ENCODE measurements around the gene SUFU.
A peak's percentile ranks its signal among the peaks of the same experiment; 100 is the strongest.

The SUFU gene

GRCh38 chr10:102649797-102650654, 146.3 kb downstream of the SUFU start:
- Histone ChIP-seq H3K9ac (ENCODE audit: low read length) (peak overlapping the region; percentile 98), H3K9me3 (ENCODE audit: control insufficient read depth, low read length) (no peaks in the 10 kb centered on the region)
- WGBS = 79% methylated on average over 9 of the region's 12 CpGs

DNA sequence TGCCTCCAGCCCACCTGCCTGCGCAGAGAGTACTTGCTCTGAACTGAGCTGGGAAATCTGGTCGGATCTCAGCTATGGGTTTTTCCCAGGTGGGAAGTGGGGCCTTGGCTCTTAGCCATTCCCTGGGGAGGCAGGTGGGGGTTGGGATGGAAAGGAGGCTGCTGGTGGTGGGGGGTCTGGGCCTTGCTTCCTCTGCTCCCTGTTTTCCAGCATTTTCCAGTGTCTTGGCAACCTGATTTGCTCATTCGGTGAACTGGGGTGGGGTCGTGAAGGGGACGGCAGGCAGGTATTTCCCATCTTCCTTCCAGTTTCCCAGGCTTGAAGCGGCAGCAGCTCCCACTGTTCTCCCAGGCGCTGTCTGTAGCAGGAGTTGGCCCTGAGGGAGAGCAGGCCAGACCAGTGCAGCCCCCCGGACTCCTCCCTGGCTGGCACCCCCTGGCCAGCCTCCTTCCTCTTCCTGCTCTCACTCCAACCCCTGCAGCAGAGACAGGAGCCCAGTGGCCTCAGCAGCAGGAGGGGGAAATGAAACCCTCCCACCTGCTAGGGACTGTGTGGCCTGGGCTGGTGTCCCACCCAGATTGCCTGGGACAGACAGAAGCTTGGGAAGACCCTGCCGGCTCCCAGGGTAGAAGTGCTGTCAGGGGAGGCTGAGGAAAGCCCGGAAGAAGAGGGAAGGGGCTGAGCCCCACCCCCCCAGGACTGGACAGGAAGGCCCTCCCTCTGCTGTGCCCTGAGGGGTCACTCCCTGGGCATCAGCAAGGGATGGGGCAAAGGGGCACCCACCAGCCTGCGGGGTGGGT, 147.1 kb downstream of the SUFU start:
- Histone ChIP-seq H2BK120ac (ENCODE audit: low read depth, low read length) (no peak overlapping the region), H3K14ac (ENCODE audit: low read length in 2 of 2) (peak overlapping the region in 1 of 2 experiments; percentile 53), H3K79me1 (replicated peaks; ENCODE audit: low read length, poor library complexity, severe bottlenecking) (peaks cover 13% of the 10 kb centered on the region), H3K4ac (ENCODE audit: low read depth in 1 of 2, low read length in 2 of 2) (no peak overlapping the region), H3K4me1 (ENCODE audit: control insufficient read depth, insufficient read depth, low read depth, low read length) (peaks cover 71% of the 10 kb centered on the region), H2BK15ac (ENCODE audit: low read depth, poor library complexity, severe bottlenecking) (no peak overlapping the region), H2AFZ (ENCODE audit: low read depth, low read length) (no peak overlapping the region), H3K18ac (ENCODE audit: low read depth in 1 of 2, low read length in 2 of 2) (peak overlapping the region; percentile 35 to 38), H3K4me3 (ENCODE audit: insufficient read depth in 1 of 2, low read depth in 1 of 2, low read length in 2 of 2) (peak overlapping the region; percentile 32 to 43), H3K36me3 (ENCODE audit: control insufficient read depth in 1 of 2, insufficient read depth in 2 of 2, low read depth in 1 of 2, low read length in 2 of 2) (peaks cover 58 to 81% of the 10 kb centered on the region in 2 experiments), H2AK5ac (ENCODE audit: low read length, severe bottlenecking) (peak overlapping the region; percentile 38), H3K9me3 (ENCODE audit: control insufficient read depth, low read length) (no peaks in the 10 kb centered on the region), H3K27ac (ENCODE audit: low read length, poor library complexity, severe bottlenecking) (no peak overlapping the region), H2BK12ac (ENCODE audit: low read length in 2 of 2) (no peak overlapping the region), H3K9ac (ENCODE audit: low read length) (peak overlapping the region; percentile 35), H2BK5ac (ENCODE audit: low read depth, low read length, poor library complexity, severe bottlenecking) (no peak overlapping the region), H3K23ac (ENCODE audit: low read length in 2 of 2) (peak overlapping the region in 1 of 2 experiments; percentile 26), H3K27me3 (ENCODE audit: control insufficient read depth in 1 of 2, insufficient read depth in 1 of 2, low read length in 2 of 2) (no peaks in the 10 kb centered on the region), H4K91ac (ENCODE audit: low read length) (no peak overlapping the region), H3K4me2 (ENCODE audit: low read length, poor library complexity, severe bottlenecking) (no peak overlapping the region), H4K8ac (ENCODE audit: low read length) (no peak overlapping the region)
- DNase-seq = no peak
- 76% methylated on average over 11 of the region's 11 CpGs for WGBS

More at GRCh38 chr10:102649797-102650654, 146.3 kb downstream of the SUFU start:
- no peak overlapping the region for H4K8ac ChIP-seq (ENCODE audit: low read length)
- no peak overlapping the region for H2BK12ac ChIP-seq (ENCODE audit: low read length in 2 of 2)
- no peak overlapping the region for H2BK120ac ChIP-seq (ENCODE audit: low read depth, low read length)
- no peak overlapping the region for H3K4ac ChIP-seq (ENCODE audit: low read depth in 1 of 2, low read length in 2 of 2)
- peak overlapping the region; percentile 20 for H3K4me2 ChIP-seq (ENCODE audit: low read length, poor library complexity, severe bottlenecking)
- H3K4me3 ChIP-seq (ENCODE audit: insufficient read depth in 1 of 2, low read depth in 1 of 2, low read length in 2 of 2) = peak overlapping the region; percentile 32 to 95
- peak overlapping the region in 1 of 2 experiments; percentile 23 for H3K14ac ChIP-seq (ENCODE audit: low read length in 2 of 2)
- H3K27me3 ChIP-seq (ENCODE audit: control insufficient read depth in 1 of 2, insufficient read depth in 1 of 2, low read length in 2 of 2) = no peaks in the 10 kb centered on the region
- H2AFZ ChIP-seq (ENCODE audit: low read depth, low read length) = no peak overlapping the region
- H3K27ac ChIP-seq (ENCODE audit: low read length, poor library complexity, severe bottlenecking) = no peak overlapping the region
- peaks cover 53 to 79% of the 10 kb centered on the region in 2 experiments for H3K36me3 ChIP-seq (ENCODE audit: control insufficient read depth in 1 of 2, insufficient read depth in 2 of 2, low read depth in 1 of 2, low read length in 2 of 2)
- H3K18ac ChIP-seq (ENCODE audit: low read depth in 1 of 2, low read length in 2 of 2) = peak overlapping the region; percentile 31 to 35
- DNase-seq = no peak
- H2AK5ac ChIP-seq (ENCODE audit: low read length, severe bottlenecking) = peak overlapping the region; percentile 38
- H3K23ac ChIP-seq (ENCODE audit: low read length in 2 of 2) = peak overlapping the region in 1 of 2 experiments; percentile 3
- H3K79me1 ChIP-seq (replicated peaks; ENCODE audit: low read length, poor library complexity, severe bottlenecking) = peaks cover 7% of the 10 kb centered on the region
- H2BK15ac ChIP-seq (ENCODE audit: low read depth, poor library complexity, severe bottlenecking) = no peak overlapping the region
- no peak overlapping the region for H4K91ac ChIP-seq (ENCODE audit: low read length)
- H3K4me1 ChIP-seq (ENCODE audit: control insufficient read depth, insufficient read depth, low read depth, low read length) = peaks cover 69% of the 10 kb centered on the region
- no peak overlapping the region for H2BK5ac ChIP-seq (ENCODE audit: low read depth, low read length, poor library complexity, severe bottlenecking)

GRCh38 chr10:102651455-102652169, 147.8 kb downstream of the SUFU start:
- Histone ChIP-seq H3K4me3 (ENCODE audit: insufficient read depth in 1 of 2, low read depth in 1 of 2, low read length in 2 of 2) (no peak overlapping the region), H3K23ac (ENCODE audit: low read length in 2 of 2) (no peak overlapping the region), H3K18ac (ENCODE audit: low read depth in 1 of 2, low read length in 2 of 2) (no peak overlapping the region), H3K4me1 (ENCODE audit: control insufficient read depth, insufficient read depth, low read depth, low read length) (peaks cover 69% of the 10 kb centered on the region), H3K27me3 (ENCODE audit: control insufficient read depth in 1 of 2, insufficient read depth in 1 of 2, low read length in 2 of 2) (no peaks in the 10 kb centered on the region), H2AK5ac (ENCODE audit: low read length, severe bottlenecking) (no peak overlapping the region), H2BK15ac (ENCODE audit: low read depth, poor library complexity, severe bottlenecking) (no peak overlapping the region), H3K27ac (ENCODE audit: low read length, poor library complexity, severe bottlenecking) (no peak overlapping the region), H3K79me1 (replicated peaks; ENCODE audit: low read length, poor library complexity, severe bottlenecking) (peaks cover 17% of the 10 kb centered on the region), H4K91ac (ENCODE audit: low read length) (no peak overlapping the region), H2AFZ (ENCODE audit: low read depth, low read length) (no peak overlapping the region), H3K9ac (ENCODE audit: low read length) (peak overlapping the region; percentile 11), H2BK120ac (ENCODE audit: low read depth, low read length) (no peak overlapping the region), H3K36me3 (ENCODE audit: control insufficient read depth in 1 of 2, insufficient read depth in 2 of 2, low read depth in 1 of 2, low read length in 2 of 2) (peaks cover 66 to 85% of the 10 kb centered on the region in 2 experiments), H3K4ac (ENCODE audit: low read depth in 1 of 2, low read length in 2 of 2) (no peak overlapping the region), H2BK12ac (ENCODE audit: low read length in 2 of 2) (no peak overlapping the region), H3K4me2 (ENCODE audit: low read length, poor library complexity, severe bottlenecking) (peak overlapping the region; percentile 6), H4K8ac (ENCODE audit: low read length) (peak overlapping the region; percentile 50), H2BK5ac (ENCODE audit: low read depth, low read length, poor library complexity, severe bottlenecking) (no peak overlapping the region), H3K14ac (ENCODE audit: low read length in 2 of 2) (peak overlapping the region in 1 of 2 experiments; percentile 53), H3K9me3 (ENCODE audit: control insufficient read depth, low read length) (no peaks in the 10 kb centered on the region)
- WGBS = 95% methylated on average over 10 of the region's 11 CpGs
- DNase-seq = no peak

Measured in mesenchymal stem cell (in vitro differentiated cells and primary cell).